ENCODE measurements around the gene HOXC10. TPM values are rescaled to one million over a fixed set of nuclear protein-coding genes. Genes with fewer than 3 reads are reported as not detected.

The HOXC10 gene
- polyA plus RNA-seq, 4 donors: 53.9 to 75.6 (median 65.7) TPM

DNA sequence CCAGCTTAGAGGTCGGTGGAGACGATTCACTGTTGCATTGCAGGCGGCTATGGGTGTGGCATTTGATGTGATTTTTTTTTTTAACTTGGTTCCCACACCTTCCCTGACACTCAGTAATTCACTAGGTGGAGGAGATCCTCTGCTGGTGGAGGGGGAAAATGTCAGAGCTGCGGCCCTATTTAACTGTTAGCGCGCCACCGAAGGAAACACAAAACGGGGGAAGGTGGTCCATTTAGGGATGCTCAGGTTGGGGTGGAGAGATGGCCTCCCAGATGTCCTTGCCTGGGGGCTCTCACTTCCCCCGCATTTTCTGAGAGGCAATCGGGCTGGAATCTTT is 34.5 kb upstream of the HOXC10 start:
- no peak for DNase-seq (ENCODE audit: low read depth in 4 of 4, low spot score in 2 of 4)

DNA sequence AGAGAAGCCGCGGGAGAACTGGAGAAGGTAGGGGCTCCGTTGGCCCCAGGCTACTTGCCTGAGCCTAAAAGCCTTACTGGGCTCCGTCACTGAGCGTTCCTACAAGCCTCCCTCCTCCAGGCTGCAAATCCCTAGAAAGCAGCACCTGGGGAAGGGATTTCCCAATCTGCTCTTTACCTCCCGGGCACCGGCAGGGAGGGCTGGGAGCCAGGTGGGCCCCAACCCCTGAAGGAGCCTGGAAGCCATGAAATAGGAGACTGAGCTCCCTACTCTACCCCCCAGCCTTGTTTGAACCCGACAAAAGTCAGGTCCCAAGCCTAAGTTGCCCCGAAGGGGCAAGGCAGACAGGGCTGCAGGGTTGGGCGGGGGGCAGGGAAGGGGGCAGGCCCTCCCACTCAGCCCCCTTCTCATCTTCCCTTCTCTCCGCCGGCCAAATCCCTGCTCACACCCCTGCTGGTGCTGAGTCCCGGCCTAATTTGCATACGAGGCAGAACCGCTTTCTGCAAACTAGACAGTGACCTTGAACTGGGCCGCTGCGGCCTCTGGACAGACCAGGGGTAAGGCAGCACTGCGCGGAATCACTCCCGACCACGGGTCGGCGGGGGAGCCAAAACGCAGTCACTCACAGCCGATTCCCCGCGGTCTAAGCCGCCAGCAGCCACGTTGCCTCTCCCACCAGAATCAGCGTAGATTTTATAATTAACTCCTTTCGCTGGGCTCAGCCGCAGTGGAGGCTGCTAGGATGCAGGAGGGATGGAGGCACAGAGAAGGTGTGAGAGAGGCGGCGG is 34.0 kb upstream of the HOXC10 start:
- DNase-seq (ENCODE audit: low read depth in 4 of 4, low spot score in 2 of 4): no peak

DNA sequence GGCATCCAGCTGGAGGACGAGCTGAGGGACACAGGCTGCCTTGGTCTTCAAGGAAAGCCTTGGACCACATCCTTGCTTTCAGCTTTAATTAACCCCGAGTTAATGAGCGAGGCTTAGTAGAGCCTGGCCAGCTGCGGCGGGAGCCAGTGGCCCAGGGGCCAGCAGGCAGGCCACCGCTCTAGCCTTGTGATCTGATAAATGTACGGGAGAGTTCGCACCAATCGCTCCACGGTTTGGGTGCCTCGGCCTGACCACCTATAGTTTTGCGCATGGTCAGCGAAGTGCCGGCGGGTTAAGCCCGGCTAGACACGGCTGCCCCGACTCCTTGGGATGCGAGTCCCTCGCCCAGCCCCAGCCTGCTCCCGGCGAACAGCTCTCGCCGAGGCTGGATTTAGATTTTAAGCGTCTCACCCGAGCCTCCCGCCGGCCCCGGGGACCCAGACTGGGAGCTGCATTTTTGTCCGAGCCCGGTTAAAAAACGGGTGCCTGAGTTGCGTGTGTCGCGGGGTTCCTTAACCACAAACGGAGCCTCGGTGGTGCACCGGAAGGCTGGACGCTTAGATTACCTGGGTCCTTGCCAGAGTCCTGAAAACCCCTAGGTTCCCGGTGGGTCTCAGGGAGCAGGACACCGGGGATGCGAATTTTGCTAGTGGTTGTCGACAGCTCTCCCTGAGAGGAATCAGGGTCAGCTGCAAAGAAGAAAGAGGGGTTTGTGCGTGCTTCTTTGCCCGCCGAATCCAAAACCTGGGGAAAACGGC is 33.2 kb upstream of the HOXC10 start:
- no peak for DNase-seq (ENCODE audit: low read depth in 4 of 4, low spot score in 2 of 4)

DNA sequence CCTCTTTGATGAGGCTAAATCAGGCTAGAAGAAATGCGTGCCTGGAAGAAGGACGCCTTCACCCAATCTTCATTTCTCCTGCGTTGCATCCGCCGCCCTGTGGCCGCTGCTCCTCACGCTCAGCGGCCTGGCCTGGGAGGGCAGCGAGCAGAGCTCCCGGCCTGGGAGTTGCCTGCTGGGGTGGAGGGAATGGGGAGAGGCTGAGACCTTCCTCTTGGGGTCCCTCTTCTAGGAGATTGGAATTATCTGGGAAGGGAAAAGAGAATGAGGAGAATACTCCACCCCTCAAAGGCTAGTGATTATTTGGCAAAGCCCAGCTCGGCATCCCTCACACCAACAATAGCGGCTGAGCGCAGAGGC is 32.6 kb upstream of the HOXC10 start:
- DNase-seq (ENCODE audit: low read depth in 4 of 4, low spot score in 2 of 4): no peak

DNA sequence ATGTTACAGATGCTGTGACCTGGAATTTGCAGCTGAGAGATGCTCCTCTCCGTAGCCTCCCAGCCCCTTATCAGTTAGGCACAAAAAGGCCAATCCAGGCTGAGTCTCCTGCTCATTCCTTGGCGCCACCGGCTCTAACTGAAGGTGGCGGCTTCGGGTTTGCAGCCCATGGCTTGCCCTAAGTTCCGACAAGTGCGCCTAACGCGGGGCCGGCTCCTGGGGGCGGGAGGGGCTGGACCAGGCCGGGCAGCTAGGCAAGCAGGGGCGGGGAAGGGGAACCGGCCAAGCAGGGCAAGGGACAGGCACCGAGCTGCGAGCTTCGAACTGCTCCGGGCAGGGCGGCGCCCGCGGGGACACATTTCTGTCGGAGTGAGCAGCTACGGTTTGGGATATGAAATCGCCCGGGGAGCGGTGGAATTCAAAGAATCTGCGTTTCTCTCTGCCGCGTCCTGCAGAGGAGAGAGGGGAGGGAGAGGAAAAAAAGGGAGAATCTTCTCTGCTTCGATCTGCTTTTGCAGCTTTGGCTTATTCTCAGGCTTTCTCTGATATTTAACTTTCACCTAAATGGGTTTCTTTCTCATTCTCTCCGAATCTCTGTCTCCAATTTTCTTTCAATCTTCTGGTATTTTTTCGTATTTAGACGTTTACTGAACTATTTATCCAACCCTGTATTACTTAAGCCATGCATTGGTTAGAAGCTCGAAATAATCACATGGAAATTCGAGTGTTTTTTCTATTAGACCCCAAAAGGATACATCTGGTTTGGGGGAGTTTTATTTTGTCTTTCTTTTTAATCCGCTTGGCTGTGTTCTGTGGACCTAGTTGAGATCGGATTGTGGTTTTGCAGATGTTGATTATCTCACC is 31.8 kb upstream of the HOXC10 start:
- no peak for DNase-seq (ENCODE audit: low read depth in 4 of 4, low spot score in 2 of 4)

DNA sequence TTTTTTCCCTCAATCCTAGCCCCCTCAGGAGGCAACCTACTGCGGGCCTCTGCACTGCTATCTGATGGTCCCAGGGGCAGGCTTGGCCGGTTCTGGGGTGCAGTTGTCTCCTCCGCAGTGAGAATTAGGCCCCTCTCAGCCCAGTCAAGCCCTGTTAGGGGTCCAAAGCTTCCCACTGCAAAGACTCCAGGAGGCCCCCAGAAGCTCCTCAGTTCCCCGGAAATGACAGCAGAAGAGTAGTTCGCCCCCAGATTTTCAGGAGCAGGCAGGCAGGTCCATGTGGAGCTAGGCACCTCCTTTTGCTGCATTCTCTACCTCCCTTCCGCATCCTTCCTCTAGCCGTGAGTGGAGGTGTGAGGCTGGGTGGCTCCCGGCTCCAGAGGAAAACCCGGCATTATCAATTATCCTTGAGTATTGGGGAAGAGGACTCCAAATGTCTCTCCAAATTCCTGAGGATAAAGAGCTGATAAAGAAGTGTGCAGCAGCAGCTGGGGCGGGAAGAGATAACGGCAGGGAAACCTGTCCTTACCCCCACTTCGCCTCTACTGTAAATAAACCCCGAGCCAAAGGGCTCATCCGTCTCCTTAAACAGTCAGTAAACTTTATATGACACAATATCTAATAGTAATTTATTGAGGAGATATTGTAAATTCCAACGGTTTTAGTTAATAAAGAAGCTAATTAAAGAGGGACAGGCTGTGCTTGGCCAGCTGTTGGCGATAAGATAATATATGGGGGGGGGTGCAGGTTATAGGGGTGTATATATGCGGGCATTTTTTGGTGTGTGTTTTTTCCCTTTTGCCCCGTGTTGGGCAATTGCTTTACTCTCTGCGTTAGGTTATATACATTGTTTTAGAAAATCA is 30.9 kb upstream of the HOXC10 start:
- DNase-seq (ENCODE audit: low read depth in 4 of 4, low spot score in 2 of 4): no peak

DNA sequence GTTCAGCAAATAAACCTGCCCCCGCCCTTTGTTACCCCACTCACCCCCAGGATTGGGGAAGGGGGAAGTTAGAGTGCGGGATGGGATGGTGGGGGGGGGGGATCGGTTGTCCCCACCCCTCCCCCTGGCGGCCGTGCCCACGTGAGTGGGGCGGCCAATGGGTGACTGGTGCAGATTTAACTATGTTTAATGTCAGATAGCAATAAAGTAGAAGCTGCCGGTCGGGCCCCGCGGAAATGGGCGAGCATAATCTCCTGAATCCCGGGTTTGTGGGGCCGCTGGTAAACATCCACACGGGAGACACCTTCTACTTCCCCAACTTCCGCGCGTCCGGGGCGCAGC is 30.3 kb upstream of the HOXC10 start, which contains the start of gene HOXC12:
Gene HOXC12, plus strand, starts transcription at position 210 of the 342 bp plus-strand sequence. Its CDS starts 27 bp downstream, at position 237.
- no peak for DNase-seq (ENCODE audit: low read depth in 4 of 4, low spot score in 2 of 4)

DNA sequence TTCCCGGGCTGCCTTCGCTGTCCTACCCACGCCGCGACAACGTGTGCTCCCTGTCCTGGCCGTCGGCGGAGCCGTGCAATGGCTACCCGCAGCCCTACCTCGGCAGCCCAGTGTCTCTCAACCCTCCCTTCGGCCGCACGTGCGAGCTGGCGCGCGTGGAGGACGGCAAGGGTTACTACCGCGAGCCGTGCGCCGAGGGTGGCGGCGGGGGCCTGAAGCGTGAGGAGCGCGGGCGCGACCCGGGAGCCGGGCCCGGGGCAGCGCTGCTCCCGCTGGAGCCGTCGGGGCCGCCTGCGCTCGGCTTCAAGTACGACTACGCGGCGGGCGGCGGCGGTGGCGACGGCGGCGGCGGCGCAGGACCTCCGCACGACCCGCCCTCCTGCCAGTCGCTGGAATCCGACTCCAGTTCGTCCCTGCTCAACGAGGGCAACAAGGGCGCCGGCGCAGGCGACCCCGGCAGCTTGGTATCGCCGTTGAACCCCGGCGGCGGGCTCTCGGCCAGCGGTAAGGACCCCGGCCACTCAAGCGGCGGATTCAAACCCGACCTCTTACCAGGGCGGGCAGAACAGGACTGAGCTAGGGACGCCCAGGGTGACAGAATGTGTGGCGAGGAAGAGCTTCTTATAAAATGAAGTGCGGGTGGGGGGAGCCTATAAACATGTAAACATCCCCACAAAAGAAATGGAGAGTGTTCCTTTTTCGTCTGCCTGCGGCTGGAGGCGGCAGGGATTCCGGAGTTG is 29.7 kb upstream of the HOXC10 start:
- DNase-seq (ENCODE audit: low read depth in 4 of 4, low spot score in 2 of 4): no peak

DNA sequence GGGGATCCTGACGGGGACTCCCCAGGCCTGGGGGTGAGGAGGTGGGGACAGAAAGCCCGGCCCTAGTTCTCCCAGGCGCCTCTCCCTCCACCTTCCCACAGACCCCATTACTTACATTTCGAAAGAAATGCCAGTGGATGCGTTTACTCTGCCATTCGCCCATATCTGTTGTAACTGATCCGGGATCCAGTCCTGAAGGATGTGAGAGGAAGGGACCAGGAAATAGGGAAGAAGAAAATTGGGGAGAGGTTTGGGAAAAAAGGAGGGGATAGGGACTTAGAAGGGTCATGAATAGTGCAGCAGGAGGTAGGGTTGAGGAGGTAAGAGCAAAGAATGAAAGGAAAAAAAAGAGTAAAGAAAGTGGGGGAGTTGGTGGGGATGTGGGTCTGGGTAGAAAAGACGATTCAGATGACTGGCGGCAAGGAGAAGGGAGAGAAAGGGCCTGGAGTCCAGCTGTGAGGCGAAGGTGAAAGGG is 29.1 kb upstream of the HOXC10 start:
- DNase-seq (ENCODE audit: low read depth in 4 of 4, low spot score in 2 of 4): no peak

DNA sequence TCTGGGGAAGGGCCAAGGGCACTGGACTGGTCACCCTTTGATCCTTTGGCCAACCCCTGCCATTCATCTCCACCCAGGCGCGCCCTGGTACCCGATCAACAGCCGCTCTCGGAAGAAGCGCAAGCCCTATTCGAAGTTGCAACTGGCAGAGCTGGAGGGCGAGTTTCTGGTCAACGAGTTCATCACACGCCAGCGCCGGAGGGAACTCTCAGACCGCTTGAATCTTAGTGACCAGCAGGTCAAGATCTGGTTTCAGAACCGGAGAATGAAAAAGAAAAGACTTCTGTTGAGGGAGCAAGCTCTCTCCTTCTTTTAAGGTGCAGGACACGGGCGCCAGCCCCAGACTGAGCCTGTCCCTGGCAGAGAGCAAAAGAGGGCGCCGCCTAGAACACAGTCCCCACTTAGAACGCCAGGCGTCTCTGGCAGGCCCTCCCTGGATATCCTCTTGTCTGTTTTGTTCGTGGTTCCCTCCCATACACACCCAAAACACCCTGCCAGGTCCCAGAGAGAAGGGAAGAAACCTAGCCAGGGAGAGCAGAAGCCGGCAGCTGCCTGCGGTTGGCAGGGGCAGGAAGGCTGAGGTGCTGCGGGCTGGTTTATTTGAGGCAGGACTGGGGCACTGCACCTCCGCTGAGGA is 28.6 kb upstream of the HOXC10 start:
- DNase-seq (ENCODE audit: low read depth in 4 of 4, low spot score in 2 of 4): no peak

DNA sequence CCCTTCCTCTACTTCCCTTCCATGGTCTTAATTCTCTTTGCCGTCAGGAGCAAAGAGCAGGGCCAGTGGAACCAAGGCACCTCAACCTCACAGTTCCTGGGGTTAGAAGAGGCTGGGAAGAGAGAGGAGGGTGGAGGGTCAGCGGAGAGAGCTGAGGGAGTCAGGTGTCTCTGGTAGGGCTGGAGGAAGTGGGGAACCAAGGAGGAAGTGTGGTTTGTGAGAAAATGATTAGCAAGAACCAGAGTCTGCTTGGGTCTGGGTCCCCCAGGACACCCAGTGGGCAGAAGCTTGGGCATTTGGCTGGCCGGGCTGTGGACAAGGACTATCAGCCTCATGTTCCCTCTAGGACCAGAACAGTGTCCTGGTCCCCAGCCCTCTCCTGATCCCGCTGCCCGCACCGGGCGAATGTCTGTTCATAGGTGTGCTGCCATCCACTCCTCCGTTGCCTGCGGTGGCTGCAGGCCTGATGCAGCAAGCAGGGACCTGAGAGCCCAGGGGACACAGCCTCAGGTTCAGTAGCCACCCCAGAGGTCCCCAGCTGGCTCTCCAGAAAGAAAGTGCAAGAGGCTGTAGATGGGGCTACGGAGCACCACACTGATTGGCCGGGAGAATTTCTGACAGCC is 27.9 kb upstream of the HOXC10 start:
- DNase-seq (ENCODE audit: low read depth in 4 of 4, low spot score in 2 of 4): no peak

DNA sequence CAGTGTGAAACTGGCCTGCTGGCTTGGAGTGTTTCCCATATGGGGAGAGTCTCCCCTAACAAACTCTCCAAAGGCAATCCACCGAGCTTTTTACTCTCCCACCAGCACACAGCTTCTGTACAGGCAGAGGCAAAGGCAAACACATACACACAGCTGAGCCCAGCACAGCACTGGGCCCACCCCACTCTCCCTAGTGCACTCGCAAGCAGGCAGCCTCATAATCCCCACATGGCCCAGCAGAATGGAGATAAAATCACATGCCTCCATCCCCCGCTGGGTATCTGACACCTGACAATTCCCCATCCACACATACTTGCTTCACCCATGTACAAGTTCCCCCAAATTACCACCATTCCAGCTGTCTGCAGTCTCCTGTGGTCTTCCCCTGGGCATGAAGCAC is 26.8 kb upstream of the HOXC10 start:
- no peak for DNase-seq (ENCODE audit: low read depth in 4 of 4, low spot score in 2 of 4)

DNA sequence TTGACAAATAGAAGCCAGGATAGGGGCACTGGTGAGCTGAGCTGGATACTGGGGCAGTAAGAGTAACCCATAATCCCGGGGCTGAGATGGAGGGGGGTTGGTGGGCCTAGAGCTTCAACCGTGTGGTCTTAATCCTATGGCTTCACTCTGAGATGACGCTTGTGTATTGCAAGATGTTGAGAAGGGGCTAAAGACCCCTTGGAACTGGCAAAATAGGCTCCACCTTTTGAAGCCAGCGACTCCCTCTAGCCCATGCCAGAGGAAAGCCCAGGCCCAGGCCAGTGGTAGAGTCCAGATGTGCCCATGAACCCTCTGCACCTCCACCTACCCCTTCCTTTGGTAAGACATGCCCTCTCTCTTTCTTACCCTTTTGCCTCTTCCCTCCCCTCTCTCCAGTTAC is 25.6 kb upstream of the HOXC10 start:
- no peak for DNase-seq (ENCODE audit: low read depth in 4 of 4, low spot score in 2 of 4)

DNA sequence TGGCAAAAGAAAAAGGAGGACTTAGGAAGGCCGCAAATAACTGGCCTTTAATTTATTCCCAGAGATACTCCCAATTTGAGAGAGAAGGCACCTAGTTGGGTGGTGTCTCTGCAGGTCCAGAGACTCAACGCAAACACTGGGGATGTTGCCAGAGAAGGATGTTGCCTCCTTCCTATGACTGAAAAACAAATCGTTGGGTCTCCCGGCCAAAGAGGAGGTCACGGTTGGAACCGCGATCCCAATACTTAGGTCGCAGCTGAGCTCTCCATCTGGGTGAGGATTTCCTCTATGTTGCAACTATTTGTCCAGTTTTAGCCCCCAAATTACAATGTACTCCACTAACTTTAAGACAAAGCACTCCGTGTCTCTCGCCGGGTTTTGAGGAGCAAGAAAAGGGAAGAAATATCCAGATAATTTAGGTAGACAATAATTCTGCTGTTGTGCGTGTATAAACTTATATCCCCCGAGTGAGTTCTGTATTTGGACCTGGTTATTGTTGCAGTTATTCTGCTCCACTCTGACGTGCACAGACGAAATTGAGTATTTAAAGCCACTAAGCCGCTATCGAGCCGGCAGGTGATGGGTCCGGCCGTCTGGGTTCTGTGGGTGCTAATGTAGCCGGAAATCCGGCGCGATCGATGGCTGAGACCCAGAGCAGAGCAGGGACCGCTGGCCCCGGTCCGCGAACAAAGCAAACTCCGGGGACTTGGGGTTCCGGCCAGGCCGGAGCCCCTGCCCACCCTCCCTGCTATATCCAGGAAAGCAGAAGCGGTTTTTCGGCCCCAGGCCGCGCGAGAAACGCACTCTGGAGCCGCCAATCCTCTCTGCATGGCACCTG is 24.5 kb upstream of the HOXC10 start:
- DNase-seq (ENCODE audit: low read depth in 4 of 4, low spot score in 2 of 4): no peak

DNA sequence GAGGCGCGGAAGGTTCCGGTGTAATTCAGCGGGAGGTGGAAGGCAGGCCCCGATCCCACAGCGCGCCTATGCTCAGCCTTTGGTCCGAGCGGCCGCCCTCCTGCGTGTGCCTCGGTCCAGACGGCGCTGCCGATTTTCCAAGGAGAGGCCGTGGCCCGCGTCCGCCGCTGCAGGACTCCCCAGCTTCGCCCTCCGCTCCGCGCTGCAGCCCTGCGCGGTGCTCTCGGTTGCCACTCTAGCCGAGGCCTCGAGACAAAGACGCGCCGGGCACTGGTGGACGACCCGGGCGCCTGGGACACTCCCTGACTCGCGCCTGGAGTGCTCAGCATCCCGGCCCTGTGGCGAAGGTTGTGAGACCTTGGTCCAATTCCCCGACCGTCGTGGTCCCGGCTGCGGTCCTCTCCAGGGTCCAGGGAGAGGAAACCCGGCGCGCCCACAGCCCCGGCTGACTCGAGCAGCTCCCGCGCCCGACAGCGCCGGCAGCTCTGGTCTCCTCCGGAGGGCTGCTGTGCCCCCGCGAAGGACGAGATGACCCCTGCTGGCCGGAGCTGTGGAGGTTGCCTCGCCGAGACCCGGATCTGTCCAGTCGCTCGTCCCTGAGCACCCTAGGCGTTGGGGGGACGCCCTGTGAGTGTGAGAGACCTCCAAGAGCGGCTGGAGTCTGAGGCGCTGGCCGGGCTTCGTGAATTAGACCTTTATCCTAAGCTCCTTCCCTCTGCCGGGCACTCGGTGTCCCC is 23.8 kb upstream of the HOXC10 start:
- DNase-seq (ENCODE audit: low read depth in 4 of 4, low spot score in 2 of 4): no peak

DNA sequence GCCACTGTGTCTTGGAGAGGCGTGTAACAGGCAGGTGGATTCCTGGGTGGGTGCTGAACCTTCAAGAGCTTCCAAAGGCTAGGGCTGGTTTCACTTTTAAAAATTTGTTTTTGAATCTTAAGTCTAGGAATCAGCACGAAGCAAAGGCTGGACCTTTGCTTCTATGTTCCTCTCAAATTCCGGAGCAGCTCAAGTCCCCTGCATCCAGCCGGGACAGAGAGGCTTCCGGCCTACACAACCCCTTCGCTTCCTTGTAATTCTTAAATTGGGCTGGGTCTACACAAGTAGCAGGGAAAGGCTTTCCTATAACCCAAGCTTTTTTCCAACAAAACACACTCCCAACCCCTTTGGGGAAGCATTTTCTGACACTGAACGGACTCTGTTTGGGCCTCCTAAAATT is 21.9 kb upstream of the HOXC10 start:
- no peak for DNase-seq (ENCODE audit: low read depth in 4 of 4, low spot score in 2 of 4)

All from left renal cortex interstitium (tissue), 4 donors.